ENCODE results near the gene STARD8.

Gene STARD8

GRCh38 chrX:68692651-68693050 is 45.2 kb downstream of the STARD8 start:
- no peaks in the 10 kb centered on the region for H3K9me3 ChIP-seq (ENCODE audit: control insufficient read depth, low read length)
- peaks cover 6% of the 10 kb centered on the region for H3K27me3 ChIP-seq (replicated peaks; ENCODE audit: control insufficient read depth, insufficient read depth, low read length)
- H3K36me3 ChIP-seq (ENCODE audit: control insufficient read depth, insufficient read depth, low read length, severe bottlenecking) = no peaks in the 10 kb centered on the region
- no peak overlapping the region for H3K4me3 ChIP-seq (ENCODE audit: low read length)
- peaks cover 5% of the 10 kb centered on the region for H3K4me1 ChIP-seq (ENCODE audit: control insufficient read depth, insufficient read depth, low read length)
- H3K9ac ChIP-seq (ENCODE audit: low read length) = no peak overlapping the region
- DNase-seq (ENCODE audit: low read depth) = no peak

- DNase-seq (ENCODE audit: low read depth) = peak; percentile 75
- peak overlapping the region; percentile 75 for H3K4me3 ChIP-seq (ENCODE audit: low read length)
- H3K4me1 ChIP-seq (ENCODE audit: control insufficient read depth, insufficient read depth, low read length) = peaks cover 5% of the 10 kb centered on the region
- H3K9ac ChIP-seq (ENCODE audit: low read length) = peak overlapping the region; percentile 59
- no peaks in the 10 kb centered on the region for H3K36me3 ChIP-seq (ENCODE audit: control insufficient read depth, insufficient read depth, low read length, severe bottlenecking)
- H3K9me3 ChIP-seq (ENCODE audit: control insufficient read depth, low read length) = no peaks in the 10 kb centered on the region
- peaks cover 6% of the 10 kb centered on the region for H3K27me3 ChIP-seq (replicated peaks; ENCODE audit: control insufficient read depth, insufficient read depth, low read length)
These were observed 46.3 kb downstream of the STARD8 start for GRCh38 chrX:68693481-68694434.

GRCh38 chrX:68694435-68695205 is 47.2 kb downstream of the STARD8 start:
- Histone ChIP-seq H3K9ac (ENCODE audit: low read length) (peak overlapping the region; percentile 59), H3K9me3 (ENCODE audit: control insufficient read depth, low read length) (no peaks in the 10 kb centered on the region), H3K36me3 (ENCODE audit: control insufficient read depth, insufficient read depth, low read length, severe bottlenecking) (no peaks in the 10 kb centered on the region), H3K27me3 (replicated peaks; ENCODE audit: control insufficient read depth, insufficient read depth, low read length) (peaks cover 6% of the 10 kb centered on the region), H3K4me1 (ENCODE audit: control insufficient read depth, insufficient read depth, low read length) (peaks cover 5% of the 10 kb centered on the region), H3K4me3 (ENCODE audit: low read length) (peak overlapping the region; percentile 75)
- DNase-seq (ENCODE audit: low read depth) = no peak

GRCh38 chrX:68695206-68695845 is 47.9 kb downstream of the STARD8 start:
- no peak for DNase-seq (ENCODE audit: low read depth)
- peaks cover 6% of the 10 kb centered on the region for H3K27me3 ChIP-seq (replicated peaks; ENCODE audit: control insufficient read depth, insufficient read depth, low read length)
- H3K4me1 ChIP-seq (ENCODE audit: control insufficient read depth, insufficient read depth, low read length) = peaks cover 5% of the 10 kb centered on the region

GRCh38 chrX:68696267-68696990 is 49.0 kb downstream of the STARD8 start:
- Histone ChIP-seq H3K27me3 (replicated peaks; ENCODE audit: control insufficient read depth, insufficient read depth, low read length) (no peaks in the 10 kb centered on the region), H3K36me3 (ENCODE audit: control insufficient read depth, insufficient read depth, low read length, severe bottlenecking) (no peaks in the 10 kb centered on the region), H3K9ac (ENCODE audit: low read length) (no peak overlapping the region), H3K4me1 (ENCODE audit: control insufficient read depth, insufficient read depth, low read length) (peaks cover 5% of the 10 kb centered on the region), H3K4me3 (ENCODE audit: low read length) (no peak overlapping the region), H3K9me3 (ENCODE audit: control insufficient read depth, low read length) (no peaks in the 10 kb centered on the region)
- DNase-seq (ENCODE audit: low read depth) = no peak

More at GRCh38 chrX:68695206-68695845, 47.9 kb downstream of the STARD8 start:
- H3K9ac ChIP-seq (ENCODE audit: low read length) = no peak overlapping the region
- H3K9me3 ChIP-seq (ENCODE audit: control insufficient read depth, low read length) = no peaks in the 10 kb centered on the region
- H3K36me3 ChIP-seq (ENCODE audit: control insufficient read depth, insufficient read depth, low read length, severe bottlenecking) = no peaks in the 10 kb centered on the region
- H3K4me3 ChIP-seq (ENCODE audit: low read length) = no peak overlapping the region

- no peak for DNase-seq (ENCODE audit: low read depth)
- no peak overlapping the region for H3K4me3 ChIP-seq (ENCODE audit: low read length)
- peaks cover 5% of the 10 kb centered on the region for H3K4me1 ChIP-seq (ENCODE audit: control insufficient read depth, insufficient read depth, low read length)
- H3K27me3 ChIP-seq (replicated peaks; ENCODE audit: control insufficient read depth, insufficient read depth, low read length) = no peaks in the 10 kb centered on the region
- no peak overlapping the region for H3K9ac ChIP-seq (ENCODE audit: low read length)
- H3K36me3 ChIP-seq (ENCODE audit: control insufficient read depth, insufficient read depth, low read length, severe bottlenecking) = no peaks in the 10 kb centered on the region
- H3K9me3 ChIP-seq (ENCODE audit: control insufficient read depth, low read length) = no peaks in the 10 kb centered on the region
These were observed 49.6 kb downstream of the STARD8 start for GRCh38 chrX:68697036-68697435.

GRCh38 chrX:68697465-68698125 is 50.1 kb downstream of the STARD8 start:
- Histone ChIP-seq H3K4me3 (ENCODE audit: low read length) (no peak overlapping the region), H3K36me3 (ENCODE audit: control insufficient read depth, insufficient read depth, low read length, severe bottlenecking) (no peaks in the 10 kb centered on the region), H3K9me3 (ENCODE audit: control insufficient read depth, low read length) (no peaks in the 10 kb centered on the region), H3K4me1 (ENCODE audit: control insufficient read depth, insufficient read depth, low read length) (peaks cover 5% of the 10 kb centered on the region), H3K27me3 (replicated peaks; ENCODE audit: control insufficient read depth, insufficient read depth, low read length) (no peaks in the 10 kb centered on the region), H3K9ac (ENCODE audit: low read length) (no peak overlapping the region)
- DNase-seq (ENCODE audit: low read depth) = no peak

GRCh38 chrX:68698942-68699341 is 51.5 kb downstream of the STARD8 start:
- DNase-seq (ENCODE audit: low read depth) = no peak
- no peaks in the 10 kb centered on the region for H3K27me3 ChIP-seq (replicated peaks; ENCODE audit: control insufficient read depth, insufficient read depth, low read length)
- no peaks in the 10 kb centered on the region for H3K36me3 ChIP-seq (ENCODE audit: control insufficient read depth, insufficient read depth, low read length, severe bottlenecking)
- H3K4me1 ChIP-seq (ENCODE audit: control insufficient read depth, insufficient read depth, low read length) = peaks cover 5% of the 10 kb centered on the region
- no peaks in the 10 kb centered on the region for H3K9me3 ChIP-seq (ENCODE audit: control insufficient read depth, low read length)
- H3K4me3 ChIP-seq (ENCODE audit: low read length) = no peak overlapping the region
- H3K9ac ChIP-seq (ENCODE audit: low read length) = no peak overlapping the region

- Histone ChIP-seq H3K9ac (ENCODE audit: low read length) (no peak overlapping the region), H3K4me3 (ENCODE audit: low read length) (no peak overlapping the region), H3K27me3 (replicated peaks; ENCODE audit: control insufficient read depth, insufficient read depth, low read length) (no peaks in the 10 kb centered on the region), H3K9me3 (ENCODE audit: control insufficient read depth, low read length) (no peaks in the 10 kb centered on the region), H3K36me3 (ENCODE audit: control insufficient read depth, insufficient read depth, low read length, severe bottlenecking) (no peaks in the 10 kb centered on the region), H3K4me1 (ENCODE audit: control insufficient read depth, insufficient read depth, low read length) (no peaks in the 10 kb centered on the region)
- no peak for DNase-seq (ENCODE audit: low read depth)
These were observed 52.7 kb downstream of the STARD8 start for GRCh38 chrX:68699960-68700746.

DNA sequence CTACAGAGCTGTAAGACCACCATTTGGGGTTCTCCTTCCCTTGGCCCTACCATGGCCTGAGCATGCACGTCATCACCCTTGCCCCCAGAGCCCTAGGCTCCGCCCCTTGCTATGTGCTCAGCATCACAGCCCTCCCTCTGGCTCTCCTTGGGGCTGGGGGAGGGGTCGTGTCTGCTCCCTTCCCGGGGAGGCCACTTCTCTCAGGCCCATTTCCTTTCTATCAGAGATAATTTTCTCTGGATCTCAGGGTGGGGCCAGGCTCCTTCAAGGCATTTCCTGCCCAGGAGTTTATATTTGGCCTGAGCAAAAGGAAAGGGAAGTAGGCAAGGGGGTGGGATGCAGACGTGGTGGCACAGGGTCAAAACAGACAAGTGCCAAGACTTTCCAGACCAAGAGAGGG is 55.9 kb downstream of the STARD8 start:
- no peaks in the 10 kb centered on the region for H3K9me3 ChIP-seq (ENCODE audit: control insufficient read depth, low read length)
- H3K9ac ChIP-seq (ENCODE audit: low read length) = no peak overlapping the region
- H3K4me3 ChIP-seq (ENCODE audit: low read length) = no peak overlapping the region
- H3K36me3 ChIP-seq (ENCODE audit: control insufficient read depth, insufficient read depth, low read length, severe bottlenecking) = no peaks in the 10 kb centered on the region
- no peak for DNase-seq (ENCODE audit: low read depth)
- no peaks in the 10 kb centered on the region for H3K4me1 ChIP-seq (ENCODE audit: control insufficient read depth, insufficient read depth, low read length)
- H3K27me3 ChIP-seq (replicated peaks; ENCODE audit: control insufficient read depth, insufficient read depth, low read length) = peaks cover 7% of the 10 kb centered on the region
